NCI-H2107 treated with DMSO at 0.1 percent for 48 hours (cell line): ENCODE data around the gene CYS1.
A peak's percentile ranks its signal among the peaks of the same experiment; 100 is the strongest.

Experiments
- DNase-seq: peaks from one replicate; lab custom pipeline; 2025; ENCODE audit not compliant: unreplicated experiment; lab: John Stamatoyannopoulos, UW

Gene CYS1

GRCh38 chr2:10073706-10074105, 6.5 kb downstream of the CYS1 start:
- DNase-seq: no peak

GRCh38 chr2:10072656-10073480, 7.3 kb downstream of the CYS1 start:
- peak; percentile 85 for DNase-seq

- no peak for DNase-seq
These were observed 8.6 kb downstream of the CYS1 start for GRCh38 chr2:10071595-10071994.

GRCh38 chr2:10071176-10071575, 9.0 kb downstream of the CYS1 start:
- no peak for DNase-seq

- DNase-seq: no peak
These were observed 12.3 kb downstream of the CYS1 start for GRCh38 chr2:10067881-10068280.

- DNase-seq: no peak
These were observed 12.9 kb downstream of the CYS1 start for GRCh38 chr2:10067330-10067729.

GRCh38 chr2:10065773-10066055, 14.5 kb downstream of the CYS1 start:
- no peak for DNase-seq

- DNase-seq: no peak
These were observed 15.1 kb downstream of the CYS1 start for GRCh38 chr2:10064932-10065772.

- no peak for DNase-seq
These were observed 16.6 kb downstream of the CYS1 start for GRCh38 chr2:10063566-10063965.

GRCh38 chr2:10062931-10063365, 17.3 kb downstream of the CYS1 start:
- no peak for DNase-seq

GRCh38 chr2:10061221-10061925, 18.8 kb downstream of the CYS1 start:
- no peak for DNase-seq

GRCh38 chr2:10059552-10060335, 20.5 kb downstream of the CYS1 start:
- no peak for DNase-seq

GRCh38 chr2:10059016-10059351, 21.2 kb downstream of the CYS1 start:
- DNase-seq: no peak

- DNase-seq: no peak
These were observed 21.8 kb downstream of the CYS1 start for GRCh38 chr2:10058251-10059015.

GRCh38 chr2:10057231-10058107, 22.7 kb downstream of the CYS1 start:
- no peak for DNase-seq

GRCh38 chr2:10056439-10056838, 23.8 kb downstream of the CYS1 start:
- DNase-seq: no peak

- no peak for DNase-seq
These were observed 25.2 kb downstream of the CYS1 start for GRCh38 chr2:10054976-10055375.

GRCh38 chr2:10054424-10054823, 25.8 kb downstream of the CYS1 start:
- no peak for DNase-seq

GRCh38 chr2:10053351-10053750, 26.9 kb downstream of the CYS1 start:
- no peak for DNase-seq
